ENCODE data around the gene EXTL1. TPM values are rescaled to one million over a fixed set of nuclear protein-coding genes. Genes with fewer than 3 reads are reported as not detected.

EXTL1 gene
- total RNA-seq, 4 donors from 2014 or later: 0.33 to 2.1 (median 0.97) TPM; not detected in 1

GRCh38 chr1:25996966-25997827, 24.4 kb upstream of the EXTL1 start:
- peaks cover 15 to 29% (median 20%) of the 10 kb centered on the region in 4 donors for H3K4me1 ChIP-seq
- intact Hi-C loops (cut with DNase I): loop anchor here (5.0 kb wide), 1 partner anchor 175 kb away; no protein-coding TSS in a partner anchor
- TF ChIP-seq CTCF (IDR thresholded peaks at IDR 0.05) (no peak), POLR2A (IDR thresholded peaks at IDR 0.05; ENCODE audit: low read depth) (no peak), POLR2AphosphoS5 (IDR thresholded peaks at IDR 0.05) (peak; percentile 8 to 44), EP300 (IDR thresholded peaks at IDR 0.05) (no peak)
- no peak for DNase-seq (ENCODE audit: extremely low spot score)
- 4% methylated on average over 13 of the region's 13 CpGs for WGBS
- peak overlapping the region; percentile 66 to 73 (median 71) for H3K4me3 ChIP-seq
- H3K27me3 ChIP-seq: no peaks in the 10 kb centered on the region
- H3K36me3 ChIP-seq: no peaks in the 10 kb centered on the region
- no peaks in the 10 kb centered on the region for H3K9me3 ChIP-seq
- peak overlapping the region; percentile 75 to 90 (median 86) for H3K27ac ChIP-seq (replicated peaks in 1 of 4)

- WGBS: 1% methylated on average over 45 of the region's 47 CpGs
- peak; percentile 78 to 92 for TF ChIP-seq POLR2AphosphoS5 (IDR thresholded peaks at IDR 0.05)
- no peak for TF ChIP-seq EP300 (IDR thresholded peaks at IDR 0.05)
- TF ChIP-seq CTCF (IDR thresholded peaks at IDR 0.05): peak; percentile 95 to 99 (median 98)
- TF ChIP-seq POLR2A (IDR thresholded peaks at IDR 0.05; ENCODE audit: low read depth): no peak
These were observed 23.5 kb upstream of the EXTL1 start, which contains the start of gene PAFAH2 for GRCh38 chr1:25997828-25998761. Gene PAFAH2 (minus strand): TSS chr1:25998063. CDS start chr1:25990816, 7,247 bp downstream.

GRCh38 chr1:25999041-25999800, 22.4 kb upstream of the EXTL1 start:
- 95% methylated on average over 18 of the region's 18 CpGs for WGBS
- no peak for TF ChIP-seq POLR2AphosphoS5 (IDR thresholded peaks at IDR 0.05)
- no peak for TF ChIP-seq EP300 (IDR thresholded peaks at IDR 0.05)
- TF ChIP-seq POLR2A (IDR thresholded peaks at IDR 0.05; ENCODE audit: low read depth): no peak
- TF ChIP-seq CTCF (IDR thresholded peaks at IDR 0.05): no peak
- H3K27ac ChIP-seq (replicated peaks in 1 of 4): peak overlapping the region in 1 of 4 donors; percentile 72
- H3K9me3 ChIP-seq: no peaks in the 10 kb centered on the region
- H3K4me3 ChIP-seq: no peak overlapping the region
- no peaks in the 10 kb centered on the region for H3K27me3 ChIP-seq
- H3K36me3 ChIP-seq: no peaks in the 10 kb centered on the region
- DNase-seq (ENCODE audit: extremely low spot score): no peak
- H3K4me1 ChIP-seq: peaks cover 15 to 27% (median 20%) of the 10 kb centered on the region in 4 donors
- intact Hi-C loops (cut with DNase I): loop anchor here (2.0 to 5.0 kb wide), 3 partner anchors 94 to 177 kb away; no protein-coding TSS in a partner anchor

More at GRCh38 chr1:25997828-25998761, 23.5 kb upstream of the EXTL1 start, which contains the start of gene PAFAH2:
- Histone ChIP-seq H3K27ac (replicated peaks in 1 of 4) (peak within 1 kb of the TSS; percentile 75 to 90 (median 86)), H3K9me3 (no peaks in the 10 kb centered on the region), H3K27me3 (no peaks in the 10 kb centered on the region), H3K4me1 (peaks cover 15 to 29% (median 20%) of the 10 kb centered on the region in 4 donors), H3K4me3 (peak within 1 kb of the TSS; percentile 66 to 73 (median 71)), H3K36me3 (no peaks in the 10 kb centered on the region)
- DNase-seq (ENCODE audit: extremely low spot score): peak; percentile 99
- intact Hi-C loops (cut with DNase I): loop anchor here (2.0 to 5.0 kb wide), 3 partner anchors 93 to 176 kb away; no protein-coding TSS in a partner anchor

- 95% methylated on average over 4 of the region's 4 CpGs for WGBS
- no peaks in the 10 kb centered on the region for H3K36me3 ChIP-seq
- H3K27me3 ChIP-seq: no peaks in the 10 kb centered on the region
- TF ChIP-seq CTCF (IDR thresholded peaks at IDR 0.05) (no peak), POLR2A (IDR thresholded peaks at IDR 0.05; ENCODE audit: low read depth) (no peak), POLR2AphosphoS5 (IDR thresholded peaks at IDR 0.05) (no peak), EP300 (IDR thresholded peaks at IDR 0.05) (no peak)
- H3K4me3 ChIP-seq: no peak overlapping the region
- H3K4me1 ChIP-seq: peaks cover 4 to 20% (median 10%) of the 10 kb centered on the region in 4 donors
- no peak for DNase-seq (ENCODE audit: extremely low spot score)
- intact Hi-C loops (cut with DNase I): no loop called here
- no peak overlapping the region for H3K27ac ChIP-seq (replicated peaks in 1 of 4)
- no peaks in the 10 kb centered on the region for H3K9me3 ChIP-seq
These were observed 18.3 kb upstream of the EXTL1 start for GRCh38 chr1:26003262-26003661.

Measured in esophagus muscularis mucosa (tissue), 4 donors.